Breast epithelium (tissue), 4 donors: Measurements from ENCODE around the gene ARHGEF7. TPM values are rescaled to one million over a fixed set of nuclear protein-coding genes. Genes with fewer than 3 reads are reported as not detected.
A peak's percentile ranks its signal among the peaks of the same experiment; 100 is the strongest.

Experiments used
- DNase-seq, 2 donors: peaks; one replicate each; pipeline ENCODE4 v3.0.0-alpha.2; 2019; ENCODE audit warnings: low spot score in 2 of 2
- H3K27ac ChIP-seq, 2 donors: fragments of 200-600 bp; sonication (generic) in 1 of 2; one replicate each; pipeline ENCODE4 v1.5.1; 2016 to 2019; ENCODE audit warnings: mild to moderate bottlenecking in 1 of 2
- H3K27me3 ChIP-seq, 2 donors: fragments of 200-600 bp; sonication (generic) in 1 of 2; one replicate each; pipeline versions ENCODE4 v1.5.1 to v1.6.0; 2017 to 2019; ENCODE audit warnings: control low read depth in 1 of 2, mild to moderate bottlenecking in 1 of 2
- H3K36me3 ChIP-seq: fragments of 200-600 bp; one replicate; pipeline ENCODE4 v1.5.1; 2019
- H3K4me1 ChIP-seq, 2 donors: fragments of 200-600 bp; sonication (generic); one replicate each; pipeline ENCODE4 v1.5.1; 2016 to 2019; ENCODE audit warnings: control low read depth in 1 of 2
- H3K4me3 ChIP-seq, 3 donors: fragments of 200-600 bp; sonication (generic); 1 replicate in 2 of 3; 2 replicates in 1 of 3; pipeline ENCODE4 v1.5.1; 2016 to 2019; ENCODE audit warnings: mild to moderate bottlenecking in 3 of 3, moderate library complexity in 2 of 3
- H3K9me3 ChIP-seq, 2 donors: fragments of 200-600 bp; sonication (generic) in 1 of 2; one replicate each; pipeline ENCODE4 v1.5.1; 2016 to 2019; ENCODE audit warnings: control low read depth in 1 of 2
- POLR2A ChIP-seq: fragments of 450-650 bp; IDR thresholded peaks from one replicate; pipeline ENCODE4 v1.6.1; 2016; ENCODE audit warnings: antibody characterized with exemption, mild to moderate bottlenecking, moderate library complexity
- POLR2AphosphoS5 ChIP-seq, 3 donors: sonication (generic); formaldehyde crosslinking; IDR thresholded peaks; one replicate each; pipeline ENCODE4 v1.6.1; 2017; ENCODE audit warnings: antibody characterized with exemption in 3 of 3
- intact Hi-C: fragments of 100-400 bp; cut with DNase I; formaldehyde crosslinking; loops from one replicate; pipeline ENCODE4 v1.15.1; 2023; ENCODE audit warnings: low total_unique reads
- total RNA-seq, 3 donors: library from RNA; depleted of rRNA; stranded (reverse); fragments of >200 nt; gene quantifications; one replicate each; pipeline ENCODE4 v1.1.0, GENCODE V29; 2016
- TF ChIP-seq, protein P1 (sequence below), 3 donors: fragments of 450-650 bp; IDR thresholded peaks; one replicate each; pipeline ENCODE4 v1.5.1; 2016 to 2017; ENCODE audit warnings: antibody characterized with exemption in 3 of 3, mild to moderate bottlenecking in 3 of 3, moderate library complexity in 3 of 3

Gene ARHGEF7
- total RNA-seq, 3 donors from 2014 or later = 79.6 to 92.0 (median 85.5) TPM

DNA sequence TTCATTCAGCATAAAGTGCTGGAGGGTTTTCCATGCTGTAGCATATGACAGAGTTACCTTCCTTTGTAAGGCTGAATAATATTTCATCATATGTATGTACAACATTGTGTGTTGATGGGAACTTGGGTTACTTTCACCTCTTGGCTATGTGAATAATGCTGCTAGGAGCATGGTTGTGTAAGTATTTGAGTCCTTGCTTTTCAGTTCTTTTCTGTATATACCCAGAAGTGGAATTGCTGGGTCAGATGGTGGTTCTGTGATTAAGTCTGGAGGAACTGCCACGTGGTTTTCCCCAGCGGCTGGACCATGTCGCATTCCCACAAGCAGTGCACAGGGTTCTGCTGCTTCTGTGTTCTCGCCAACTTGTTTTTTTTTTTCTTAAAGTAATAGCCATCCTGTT is 104.2 kb downstream of the ARHGEF7 start:
- intact Hi-C loops = no loop called here
- no peak for DNase-seq
- Histone ChIP-seq H3K4me3 (no peak overlapping the region), H3K27ac (peak overlapping the region in 1 of 2 donors; percentile 60), H3K36me3 (no peaks in the 10 kb centered on the region), H3K4me1 (no peaks in the 10 kb centered on the region), H3K9me3 (no peaks in the 10 kb centered on the region), H3K27me3 (no peaks in the 10 kb centered on the region)
- TF ChIP-seq POLR2AphosphoS5 (IDR thresholded peaks at IDR 0.05) = no peak

DNA sequence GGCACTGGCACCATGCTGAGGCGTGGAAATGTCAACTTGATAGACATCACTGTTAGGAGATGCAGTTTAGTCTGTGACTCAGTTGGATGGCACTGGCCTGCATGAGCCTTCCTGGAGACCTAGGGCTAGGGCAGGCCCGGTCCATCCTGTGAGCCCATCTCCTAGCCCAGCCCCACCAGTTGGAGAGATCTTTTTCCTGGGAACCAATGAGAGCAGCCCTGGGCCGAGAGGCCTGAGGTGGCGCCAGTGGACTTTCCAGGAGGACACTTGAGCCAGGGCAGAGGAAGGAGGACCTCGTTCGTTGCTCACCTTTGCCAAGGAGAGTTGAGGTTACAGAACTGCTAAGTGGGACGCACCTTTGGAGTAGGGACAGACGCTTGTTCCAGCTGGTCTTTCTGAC is 104.8 kb downstream of the ARHGEF7 start:
- TF ChIP-seq, protein P1, sequence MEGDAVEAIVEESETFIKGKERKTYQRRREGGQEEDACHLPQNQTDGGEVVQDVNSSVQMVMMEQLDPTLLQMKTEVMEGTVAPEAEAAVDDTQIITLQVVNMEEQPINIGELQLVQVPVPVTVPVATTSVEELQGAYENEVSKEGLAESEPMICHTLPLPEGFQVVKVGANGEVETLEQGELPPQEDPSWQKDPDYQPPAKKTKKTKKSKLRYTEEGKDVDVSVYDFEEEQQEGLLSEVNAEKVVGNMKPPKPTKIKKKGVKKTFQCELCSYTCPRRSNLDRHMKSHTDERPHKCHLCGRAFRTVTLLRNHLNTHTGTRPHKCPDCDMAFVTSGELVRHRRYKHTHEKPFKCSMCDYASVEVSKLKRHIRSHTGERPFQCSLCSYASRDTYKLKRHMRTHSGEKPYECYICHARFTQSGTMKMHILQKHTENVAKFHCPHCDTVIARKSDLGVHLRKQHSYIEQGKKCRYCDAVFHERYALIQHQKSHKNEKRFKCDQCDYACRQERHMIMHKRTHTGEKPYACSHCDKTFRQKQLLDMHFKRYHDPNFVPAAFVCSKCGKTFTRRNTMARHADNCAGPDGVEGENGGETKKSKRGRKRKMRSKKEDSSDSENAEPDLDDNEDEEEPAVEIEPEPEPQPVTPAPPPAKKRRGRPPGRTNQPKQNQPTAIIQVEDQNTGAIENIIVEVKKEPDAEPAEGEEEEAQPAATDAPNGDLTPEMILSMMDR (IDR thresholded peaks at IDR 0.05) = no peak
- TF ChIP-seq POLR2AphosphoS5 (IDR thresholded peaks at IDR 0.05) (no peak), POLR2A (no peak)
- no peak for DNase-seq
- Histone ChIP-seq H3K36me3 (no peaks in the 10 kb centered on the region), H3K4me3 (no peak overlapping the region), H3K4me1 (no peaks in the 10 kb centered on the region), H3K27me3 (no peaks in the 10 kb centered on the region), H3K27ac (peak overlapping the region in 1 of 2 donors; percentile 22), H3K9me3 (no peaks in the 10 kb centered on the region)
- intact Hi-C loops = no loop called here

DNA sequence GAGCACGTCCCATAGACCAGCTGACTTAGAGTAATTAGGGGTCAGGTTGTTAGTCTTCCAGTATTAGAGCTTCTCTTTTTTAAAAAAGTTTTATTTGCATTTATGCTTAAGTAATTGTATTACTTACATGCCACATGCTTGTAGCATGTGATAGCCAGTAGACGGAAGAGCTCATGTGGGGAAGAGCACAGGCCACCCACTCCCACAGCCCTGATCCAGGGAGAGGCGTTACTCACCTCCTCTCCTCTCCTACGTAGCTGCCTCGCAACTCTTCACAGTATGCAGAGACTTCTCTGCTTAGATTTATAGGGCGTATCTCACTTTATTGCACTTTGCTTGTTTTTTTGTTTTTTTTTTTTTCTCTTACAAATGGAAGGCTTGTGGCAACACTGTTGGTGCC is 110.1 kb downstream of the ARHGEF7 start:
- no peak overlapping the region for H3K4me3 ChIP-seq
- intact Hi-C loops = no loop called here
- H3K4me1 ChIP-seq = no peaks in the 10 kb centered on the region
- TF ChIP-seq POLR2AphosphoS5 (IDR thresholded peaks at IDR 0.05) = no peak
- no peak for TF ChIP-seq POLR2A
- TF ChIP-seq, protein P1 (IDR thresholded peaks at IDR 0.05) = no peak
- no peak for DNase-seq
- no peaks in the 10 kb centered on the region for H3K36me3 ChIP-seq
- H3K9me3 ChIP-seq = no peaks in the 10 kb centered on the region
- H3K27ac ChIP-seq = no peak overlapping the region
- H3K27me3 ChIP-seq = no peaks in the 10 kb centered on the region

DNA sequence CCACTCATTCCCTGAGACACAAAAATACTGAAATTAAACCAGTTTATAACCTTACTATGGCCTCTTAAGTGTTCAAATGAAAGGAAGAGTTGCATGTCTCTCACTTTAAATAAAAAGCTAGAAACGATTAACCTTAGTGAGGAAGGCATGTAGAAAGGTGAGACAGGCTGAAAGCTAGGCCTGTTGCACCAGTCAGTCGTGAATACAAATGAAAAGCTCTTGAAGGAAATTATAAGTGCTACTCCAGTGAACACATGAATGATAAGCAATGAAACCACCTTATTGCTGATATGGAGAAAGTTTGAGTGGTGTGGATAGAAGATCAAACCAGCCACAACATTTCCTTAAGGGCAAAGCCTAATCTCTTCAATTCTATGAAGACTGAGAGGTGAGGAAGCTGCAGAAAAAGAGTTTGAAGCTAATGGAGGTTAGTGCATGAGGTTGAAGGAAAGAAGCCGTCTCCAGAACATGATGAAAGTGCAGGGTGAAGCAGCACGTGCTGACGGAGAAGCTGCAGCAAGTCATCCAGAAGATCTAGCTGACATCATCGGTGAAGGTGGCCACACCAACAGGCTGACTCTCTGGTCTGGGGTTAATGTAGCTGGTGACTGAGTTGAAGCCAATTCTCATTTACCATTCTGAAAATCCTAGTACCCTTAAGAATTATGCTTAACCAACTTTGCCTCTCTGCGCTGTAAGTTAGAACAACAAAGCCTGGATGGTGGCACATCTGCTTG is 110.9 kb downstream of the ARHGEF7 start:
- intact Hi-C loops = loop anchor here (1.0 kb wide), 1 partner anchor 30 kb away; no protein-coding TSS in a partner anchor
- H3K27ac ChIP-seq = no peak overlapping the region
- H3K9me3 ChIP-seq = no peaks in the 10 kb centered on the region
- H3K4me1 ChIP-seq = no peaks in the 10 kb centered on the region
- no peaks in the 10 kb centered on the region for H3K27me3 ChIP-seq
- TF ChIP-seq, protein P1 (IDR thresholded peaks at IDR 0.05) = no peak
- TF ChIP-seq POLR2AphosphoS5 (IDR thresholded peaks at IDR 0.05) (no peak), POLR2A (no peak)
- no peak overlapping the region for H3K4me3 ChIP-seq
- no peak for DNase-seq
- no peaks in the 10 kb centered on the region for H3K36me3 ChIP-seq

DNA sequence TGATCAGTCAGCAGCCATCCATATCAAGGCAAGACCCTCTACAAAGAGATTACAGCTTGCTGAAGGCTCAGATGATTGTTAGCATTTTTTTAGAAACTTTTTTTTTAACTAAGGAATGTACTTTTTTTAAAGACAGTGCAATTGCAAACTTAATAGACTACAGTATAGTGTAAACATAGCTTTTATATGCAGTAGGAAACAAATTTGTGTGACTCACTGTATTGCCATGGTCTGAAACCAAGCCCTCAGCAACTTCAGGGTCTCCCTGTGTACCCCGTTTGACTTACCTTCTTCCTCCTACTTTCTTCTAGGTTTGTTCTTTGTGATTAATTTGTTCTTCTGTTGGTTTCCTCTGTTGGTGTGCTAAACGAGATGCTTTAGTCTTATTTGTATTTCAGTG is 112.3 kb downstream of the ARHGEF7 start:
- no peak for DNase-seq
- intact Hi-C loops = no loop called here
- Histone ChIP-seq H3K4me3 (no peak overlapping the region), H3K4me1 (no peaks in the 10 kb centered on the region), H3K27me3 (no peaks in the 10 kb centered on the region), H3K27ac (no peak overlapping the region), H3K9me3 (no peaks in the 10 kb centered on the region), H3K36me3 (no peaks in the 10 kb centered on the region)
- TF ChIP-seq, protein P1 (IDR thresholded peaks at IDR 0.05) = no peak
- TF ChIP-seq POLR2AphosphoS5 (IDR thresholded peaks at IDR 0.05) = no peak
- no peak for TF ChIP-seq POLR2A
